Right lobe of liver (tissue), 4 donors: ENCODE measurements around the gene VPS35L.

Experiments
- POLR2A ChIP-seq: fragments of 450-650 bp; IDR thresholded peaks from one replicate; pipeline ENCODE4 v1.6.1; 2017; ENCODE audit warnings: antibody characterized with exemption, mild to moderate bottlenecking
- TF ChIP-seq, protein P1 (sequence below), 4 donors: fragments of 200-600 bp in 3 of 4; fragments of 450-650 bp in 1 of 4; IDR thresholded peaks; one replicate each; pipeline versions ENCODE4 v1.5.1 to v1.8.0; 2016 to 2022; ENCODE audit warnings: antibody characterized with exemption in 4 of 4, mild to moderate bottlenecking in 2 of 4
- donor health status: DM: no; HTN: no; CAD: no.
- donor health status: DM: no; HTN: no; CAD: no.
- donor health status: DM: no; HTN: yes; CAD: no.

DNA sequence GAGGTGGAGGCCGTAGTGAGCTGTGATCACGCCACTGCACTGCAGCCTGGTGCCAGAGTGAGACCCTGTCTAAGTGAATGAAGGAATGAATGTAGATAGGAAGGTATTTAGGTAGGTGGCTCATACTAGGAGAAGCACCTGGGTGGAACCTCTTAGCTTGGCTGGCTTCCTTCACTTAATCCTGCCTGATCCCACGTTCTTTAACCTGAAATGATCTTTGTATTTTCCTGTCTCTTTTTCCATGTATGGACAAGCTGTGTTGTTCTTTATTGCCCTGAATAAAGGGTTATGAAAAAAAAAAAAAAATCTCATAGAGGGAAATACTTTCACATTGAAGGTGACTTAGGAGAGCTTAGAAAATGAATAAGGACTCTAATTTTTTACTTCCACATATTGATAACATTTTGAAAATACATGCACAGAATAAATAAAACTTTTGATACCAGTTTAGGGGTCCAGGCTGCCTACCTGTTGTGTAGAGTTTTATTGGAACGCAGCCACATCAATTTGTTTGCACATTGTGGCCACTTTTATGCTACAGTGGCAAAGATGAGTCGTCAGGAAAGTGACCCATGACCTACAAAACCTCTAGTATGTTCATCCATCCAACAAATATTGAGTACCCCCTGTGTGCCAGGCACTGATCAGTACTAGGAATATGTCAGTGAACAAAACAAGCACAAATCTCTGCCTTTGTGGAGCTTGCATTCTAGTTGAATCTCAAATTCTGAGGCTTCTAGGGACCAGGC is 44.6 kb downstream of the VPS35L start:
- TF ChIP-seq POLR2A, result no peak
- TF ChIP-seq, protein P1, sequence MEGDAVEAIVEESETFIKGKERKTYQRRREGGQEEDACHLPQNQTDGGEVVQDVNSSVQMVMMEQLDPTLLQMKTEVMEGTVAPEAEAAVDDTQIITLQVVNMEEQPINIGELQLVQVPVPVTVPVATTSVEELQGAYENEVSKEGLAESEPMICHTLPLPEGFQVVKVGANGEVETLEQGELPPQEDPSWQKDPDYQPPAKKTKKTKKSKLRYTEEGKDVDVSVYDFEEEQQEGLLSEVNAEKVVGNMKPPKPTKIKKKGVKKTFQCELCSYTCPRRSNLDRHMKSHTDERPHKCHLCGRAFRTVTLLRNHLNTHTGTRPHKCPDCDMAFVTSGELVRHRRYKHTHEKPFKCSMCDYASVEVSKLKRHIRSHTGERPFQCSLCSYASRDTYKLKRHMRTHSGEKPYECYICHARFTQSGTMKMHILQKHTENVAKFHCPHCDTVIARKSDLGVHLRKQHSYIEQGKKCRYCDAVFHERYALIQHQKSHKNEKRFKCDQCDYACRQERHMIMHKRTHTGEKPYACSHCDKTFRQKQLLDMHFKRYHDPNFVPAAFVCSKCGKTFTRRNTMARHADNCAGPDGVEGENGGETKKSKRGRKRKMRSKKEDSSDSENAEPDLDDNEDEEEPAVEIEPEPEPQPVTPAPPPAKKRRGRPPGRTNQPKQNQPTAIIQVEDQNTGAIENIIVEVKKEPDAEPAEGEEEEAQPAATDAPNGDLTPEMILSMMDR (IDR thresholded peaks at IDR 0.05), result no peak
